ENCODE data around the gene TRPC4.
"Not testable (repeated sequence)": the region's sequence is repeated elsewhere in the genome, so short reads cannot be mapped to it uniquely, and the experiment has no call there.

TRPC4 gene

DNA sequence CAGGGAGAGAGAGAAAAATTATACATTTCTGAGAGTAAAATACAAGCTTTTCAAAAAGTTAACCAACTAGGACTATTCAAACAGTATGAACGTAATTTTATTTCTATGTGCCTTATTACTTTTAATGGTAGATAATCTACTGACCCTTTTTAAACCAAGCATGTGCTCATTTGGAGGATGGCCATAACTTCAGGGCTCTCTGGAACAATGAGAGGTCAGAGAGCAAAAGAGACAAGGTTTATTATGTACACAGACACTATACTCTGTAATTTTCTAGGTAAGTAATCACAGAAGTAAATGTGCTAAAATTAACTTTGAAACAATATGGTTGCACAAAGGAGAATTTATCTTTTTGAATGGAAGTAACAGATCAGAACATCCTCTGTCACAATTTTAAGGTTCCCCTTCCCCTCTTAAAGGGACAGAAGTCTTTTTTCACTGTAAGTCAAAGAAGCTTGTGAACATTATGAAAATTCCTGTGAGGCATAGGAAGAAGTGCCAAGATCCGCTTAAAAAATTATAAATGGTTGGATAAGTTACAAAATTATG, 272.0 kb downstream of the TRPC4 start:
- no peak overlapping the region for H3K9ac ChIP-seq (ENCODE audit: insufficient read length)
- H3K27ac ChIP-seq, result no peak overlapping the region
- H3K36me3 ChIP-seq (ENCODE audit: insufficient read depth, low read length), result no peaks in the 10 kb centered on the region
- H3K9me3 ChIP-seq (ENCODE audit: low read depth, low read length), result no peaks in the 10 kb centered on the region
- H3K4me3 ChIP-seq, result no peak overlapping the region
- no peak for DNase-seq (ENCODE audit: low read depth, low spot score)
- no peak for TF ChIP-seq EZH2 (IDR thresholded peaks at IDR 0.05)
- no peak for TF ChIP-seq POLR2AphosphoS5 (IDR thresholded peaks at IDR 0.05; ENCODE audit: borderline replicate concordance, low read depth, low read length)
- no peak for TF ChIP-seq FOXP2 (optimal IDR thresholded peaks at IDR 0.05; ENCODE audit: control extremely low read depth, extremely low read length, insufficient read depth)

DNA sequence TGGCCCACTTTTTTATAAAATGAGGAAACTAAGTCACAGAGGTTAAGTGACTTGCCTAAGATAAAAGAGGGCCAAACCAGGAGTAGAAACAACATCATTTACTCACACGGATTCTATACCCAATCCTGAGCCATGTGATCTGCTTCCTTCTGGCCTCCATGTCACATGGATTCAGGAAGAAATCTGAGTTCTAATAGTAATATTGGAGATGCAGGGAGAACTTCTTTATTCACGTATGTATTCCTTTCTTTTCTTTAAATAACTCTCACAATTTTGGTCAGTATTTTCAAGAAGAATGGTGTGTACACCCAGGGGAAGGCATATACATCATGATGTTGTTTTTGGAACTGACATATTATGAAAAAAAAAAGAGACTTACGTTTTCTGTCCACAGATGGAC, 272.8 kb downstream of the TRPC4 start:
- no peak for TF ChIP-seq POLR2AphosphoS5 (IDR thresholded peaks at IDR 0.05; ENCODE audit: borderline replicate concordance, low read depth, low read length)
- no peak for TF ChIP-seq EZH2 (IDR thresholded peaks at IDR 0.05)
- TF ChIP-seq FOXP2 (optimal IDR thresholded peaks at IDR 0.05; ENCODE audit: control extremely low read depth, extremely low read length, insufficient read depth), result no peak
- Histone ChIP-seq H3K4me3 (no peak overlapping the region), H3K27ac (no peak overlapping the region), H3K9me3 (ENCODE audit: low read depth, low read length) (no peaks in the 10 kb centered on the region), H3K9ac (ENCODE audit: insufficient read length) (no peak overlapping the region), H3K36me3 (ENCODE audit: insufficient read depth, low read length) (no peaks in the 10 kb centered on the region)
- no peak for DNase-seq (ENCODE audit: low read depth, low spot score)

DNA sequence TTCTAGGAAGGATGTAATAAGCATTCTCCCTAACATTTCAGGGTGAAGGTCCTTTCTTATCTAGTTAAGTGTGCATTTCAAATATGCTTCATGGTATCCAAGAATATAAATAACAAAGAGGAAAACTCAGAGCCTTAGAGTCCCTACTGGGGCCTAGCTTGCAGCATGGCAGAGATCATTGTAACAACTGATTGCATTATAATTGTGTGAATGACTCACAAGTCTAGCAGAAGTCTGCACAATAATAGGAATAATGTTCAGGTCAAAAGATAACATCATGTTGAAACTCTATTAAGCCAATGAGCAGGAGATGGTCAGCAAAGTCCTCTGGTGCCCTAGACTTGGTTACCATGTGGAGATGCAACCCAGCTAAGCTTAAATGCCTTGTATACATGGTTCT, 274.4 kb downstream of the TRPC4 start:
- Histone ChIP-seq H3K9ac (ENCODE audit: insufficient read length) (no peak overlapping the region), H3K4me3 (no peak overlapping the region)

DNA sequence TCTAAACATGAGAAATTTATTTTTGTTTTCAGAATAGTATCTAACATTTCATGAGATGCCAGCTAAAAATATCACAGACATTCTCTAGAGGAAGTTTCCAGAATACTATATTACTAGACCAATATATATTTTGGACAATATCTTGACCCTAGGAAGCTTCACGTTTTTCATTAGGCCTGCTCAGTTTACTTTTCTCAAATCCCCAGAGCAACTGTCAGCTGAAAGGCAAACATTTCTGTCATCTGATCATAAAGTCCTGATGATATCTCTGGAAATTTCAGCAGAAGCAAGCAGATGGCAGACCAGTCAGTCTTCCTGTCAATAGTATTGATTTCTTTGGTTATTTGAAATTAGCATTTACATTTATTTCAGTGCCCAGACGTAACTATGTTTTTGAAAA, 275.0 kb downstream of the TRPC4 start:
- H3K27ac ChIP-seq, result no peak overlapping the region
- no peak overlapping the region for H3K9ac ChIP-seq (ENCODE audit: insufficient read length)
- no peak for DNase-seq (ENCODE audit: low read depth, low spot score)
- no peaks in the 10 kb centered on the region for H3K9me3 ChIP-seq (ENCODE audit: low read depth, low read length)
- H3K4me3 ChIP-seq, result no peak overlapping the region
- TF ChIP-seq POLR2AphosphoS5 (IDR thresholded peaks at IDR 0.05; ENCODE audit: borderline replicate concordance, low read depth, low read length), result no peak
- no peak for TF ChIP-seq EZH2 (IDR thresholded peaks at IDR 0.05)
- TF ChIP-seq FOXP2 (optimal IDR thresholded peaks at IDR 0.05; ENCODE audit: control extremely low read depth, extremely low read length, insufficient read depth), result no peak
- H3K36me3 ChIP-seq (ENCODE audit: insufficient read depth, low read length), result no peaks in the 10 kb centered on the region

More for the DNA sequence above, 274.4 kb downstream of the TRPC4 start:
- no peak for DNase-seq (ENCODE audit: low read depth, low spot score)
- Histone ChIP-seq H3K9me3 (ENCODE audit: low read depth, low read length) (no peaks in the 10 kb centered on the region), H3K27ac (no peak overlapping the region), H3K36me3 (ENCODE audit: insufficient read depth, low read length) (no peaks in the 10 kb centered on the region)
- TF ChIP-seq FOXP2 (optimal IDR thresholded peaks at IDR 0.05; ENCODE audit: control extremely low read depth, extremely low read length, insufficient read depth) (no peak), EZH2 (IDR thresholded peaks at IDR 0.05) (no peak), POLR2AphosphoS5 (IDR thresholded peaks at IDR 0.05; ENCODE audit: borderline replicate concordance, low read depth, low read length) (no peak)

DNA sequence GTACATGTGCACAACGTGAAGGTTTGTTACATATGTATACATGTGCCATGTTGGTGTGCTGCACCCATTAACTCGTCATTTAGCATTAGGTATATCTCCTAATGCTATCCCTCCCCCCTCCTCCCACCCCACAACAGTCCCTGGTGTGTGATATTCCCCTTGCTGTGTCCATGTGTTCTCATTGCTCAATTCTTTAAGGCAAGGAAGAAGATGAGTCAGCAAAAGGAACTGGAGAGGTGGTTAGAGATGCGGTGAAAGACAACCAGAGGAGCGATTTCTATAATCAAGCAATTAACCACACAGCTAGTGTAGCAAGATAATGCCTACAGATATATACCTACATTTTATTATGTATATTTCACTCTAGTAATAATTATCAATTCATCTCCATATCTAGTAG, 280.2 kb downstream of the TRPC4 start:
- H3K4me3 ChIP-seq; H3K36me3 ChIP-seq (ENCODE audit: insufficient read depth, low read length); DNase-seq (ENCODE audit: low read depth, low spot score); H3K9me3 ChIP-seq (ENCODE audit: low read depth, low read length); H3K9ac ChIP-seq (ENCODE audit: insufficient read length); H3K27ac ChIP-seq: not testable (repeated sequence)

DNA sequence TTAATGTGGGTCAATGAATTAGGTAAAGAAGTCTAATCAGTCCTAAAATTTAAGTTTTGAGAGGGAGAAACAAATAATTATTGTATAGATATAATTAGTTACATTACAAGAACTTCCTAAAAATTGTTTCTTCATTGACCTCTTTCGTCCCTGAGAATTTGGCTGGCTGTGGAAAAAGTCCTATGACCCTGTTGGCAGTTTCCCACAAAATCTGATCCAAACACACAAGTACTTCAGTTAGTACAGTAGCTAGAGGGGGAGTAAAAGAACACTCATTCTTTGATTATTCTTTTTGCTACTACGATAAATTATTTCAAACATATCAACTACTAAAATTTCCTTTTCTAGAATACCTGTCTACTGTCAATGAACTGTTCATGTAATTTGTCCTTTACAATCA, 282.3 kb downstream of the TRPC4 start:
- no peak for DNase-seq (ENCODE audit: low read depth, low spot score)
- TF ChIP-seq POLR2AphosphoS5 (IDR thresholded peaks at IDR 0.05; ENCODE audit: borderline replicate concordance, low read depth, low read length) (no peak), FOXP2 (optimal IDR thresholded peaks at IDR 0.05; ENCODE audit: control extremely low read depth, extremely low read length, insufficient read depth) (no peak), EZH2 (IDR thresholded peaks at IDR 0.05) (no peak)
- no peaks in the 10 kb centered on the region for H3K9me3 ChIP-seq (ENCODE audit: low read depth, low read length)
- H3K36me3 ChIP-seq (ENCODE audit: insufficient read depth, low read length), result no peaks in the 10 kb centered on the region
- no peak overlapping the region for H3K4me3 ChIP-seq
- no peak overlapping the region for H3K9ac ChIP-seq (ENCODE audit: insufficient read length)
- H3K27ac ChIP-seq, result no peak overlapping the region
